IMR-90 (cell line): ENCODE results near the gene COPS9. TPM values are rescaled to one million over a fixed set of nuclear protein-coding genes. Genes with fewer than 3 reads are reported as not detected.

Experiments
- ATAC-seq: fragments of 200-7000 bp; cut with Tn5 transposase; 2 replicates; pipeline ENCODE4 v1.9.1; 2020; ENCODE audit warnings: low read depth, mild to moderate bottlenecking, moderate library complexity
- BruUV-seq: library from RNA; stranded (reverse); fragments of 400-500 nt; replicated peaks from 2 replicates; lab custom pipeline; 2021; lab: Mats Ljungman, UMichigan
- CTCF ChIA-PET: fragments of 300-600 bp; formaldehyde crosslinking; extraction: SDS; loops from one replicate; lab custom pipeline; 2021; ENCODE audit warnings: antibody characterized with exemption; lab: Yijun Ruan, JAX
- POLR2A ChIA-PET: fragments of 300-600 bp; sonication (Branson Sonifier 250); formaldehyde crosslinking; loops from one replicate; lab custom pipeline; 2022; ENCODE audit warnings: antibody characterized with exemption; ENCODE audit not compliant: unreplicated experiment; lab: Charles Lee
- DNase-seq: peaks from one replicate; pipeline ENCODE4 v3.0.0; 2013
- H2AFZ ChIP-seq: replicated peaks from 2 replicates; pipeline ENCODE3; 2013; ENCODE audit warnings: low read length, mild to moderate bottlenecking; ENCODE audit not compliant: poor library complexity
- H2AK5ac ChIP-seq: 2 replicates; pipeline ENCODE4 v1.6.1; 2013; ENCODE audit warnings: low read depth, low read length, inconsistent platforms
- H2AK9ac ChIP-seq: replicated peaks from 2 replicates; pipeline ENCODE3; 2013; ENCODE audit warnings: mild to moderate bottlenecking, low read depth, low read length, moderate library complexity; ENCODE audit not compliant: poor library complexity
- H2BK120ac ChIP-seq: 2 replicates; pipeline ENCODE4 v1.6.1; 2013; ENCODE audit warnings: low read depth, low read length, inconsistent platforms
- H2BK15ac ChIP-seq: 3 replicates; pipeline ENCODE4 v1.6.1; 2013; ENCODE audit warnings: low read depth, low read length, inconsistent platforms
- H2BK20ac ChIP-seq: 2 replicates; pipeline ENCODE4 v1.6.1; 2013; ENCODE audit warnings: low read depth, mild to moderate bottlenecking, inconsistent platforms, low read length, moderate library complexity
- H2BK5ac ChIP-seq: 2 replicates; pipeline ENCODE4 v1.6.1; 2013; ENCODE audit warnings: mild to moderate bottlenecking, low read depth, low read length, inconsistent platforms; ENCODE audit not compliant: poor library complexity, severe bottlenecking
- H3K14ac ChIP-seq: replicated peaks from 2 replicates; pipeline ENCODE4 v1.6.1; 2013; ENCODE audit warnings: low read depth, low read length, inconsistent platforms
- H3K18ac ChIP-seq: 2 replicates; pipeline ENCODE4 v1.6.1; 2013; ENCODE audit warnings: low read depth, low read length, control low read depth
- H3K23ac ChIP-seq: 2 replicates; pipeline ENCODE4 v1.6.1; 2013; ENCODE audit warnings: low read depth, low read length, inconsistent platforms
- H3K27ac ChIP-seq: 2 replicates; pipeline ENCODE4 v1.5.1; 2013; ENCODE audit warnings: mild to moderate bottlenecking, control low read depth, low read length; ENCODE audit not compliant: insufficient read depth
- H3K27me3 ChIP-seq: 2 replicates; pipeline ENCODE4 v1.6.1; 2013; ENCODE audit warnings: low read length; ENCODE audit not compliant: control insufficient read depth, insufficient read depth
- H3K36me3 ChIP-seq: 2 replicates; pipeline ENCODE4 v1.6.1; 2013; ENCODE audit warnings: low read length, mixed read lengths; ENCODE audit not compliant: control insufficient read depth, insufficient read depth
- H3K4ac ChIP-seq: 2 replicates; pipeline ENCODE4 v1.6.1; 2013; ENCODE audit warnings: low read depth, low read length, inconsistent platforms
- H3K4me1 ChIP-seq: 2 replicates; pipeline ENCODE4 v1.6.1; 2013; ENCODE audit warnings: low read length, mixed read lengths; ENCODE audit not compliant: control insufficient read depth, insufficient read depth
- H3K4me2 ChIP-seq: 2 replicates; pipeline ENCODE4 v1.6.1; 2013; ENCODE audit warnings: low read depth, mild to moderate bottlenecking, control low read depth, low read length, moderate library complexity
- H3K4me3 ChIP-seq: 2 replicates; pipeline ENCODE4 v1.5.1; 2013; ENCODE audit warnings: low read depth, mild to moderate bottlenecking, control low read depth, low read length, moderate library complexity; ENCODE audit not compliant: insufficient read depth
- H3K56ac ChIP-seq: 2 replicates; pipeline ENCODE4 v1.6.1; 2013; ENCODE audit warnings: low read length, inconsistent platforms; ENCODE audit not compliant: insufficient read depth; ENCODE audit errors: extremely low read depth
- H3K79me1 ChIP-seq, 2 experiments: 2 replicates each; pipeline ENCODE4 v1.6.1; 2013; ENCODE audit warnings: low read length in 2 of 2, inconsistent platforms in 1 of 2, low read depth in 1 of 2
- H3K9ac ChIP-seq: 2 replicates; pipeline ENCODE4 v1.6.1; 2013; ENCODE audit warnings: low read depth, low read length, control low read depth
- H3K9me1 ChIP-seq: 2 replicates; pipeline ENCODE4 v1.6.1; 2013; ENCODE audit warnings: low read length, inconsistent platforms; ENCODE audit not compliant: insufficient read depth
- H3K9me3 ChIP-seq: 2 replicates; pipeline ENCODE4 v1.6.1; 2013; ENCODE audit warnings: low read length; ENCODE audit not compliant: control insufficient read depth, insufficient read depth
- H4K20me1 ChIP-seq: 2 replicates; pipeline ENCODE4 v1.6.1; 2013; ENCODE audit warnings: low read length, inconsistent platforms; ENCODE audit not compliant: insufficient read depth
- H4K5ac ChIP-seq: 2 replicates; pipeline ENCODE4 v1.6.1; 2013; ENCODE audit warnings: mild to moderate bottlenecking, low read depth, low read length, control low read depth
- H4K8ac ChIP-seq, 2 experiments: 2 replicates each; pipeline ENCODE4 v1.6.1; 2013; ENCODE audit warnings: low read depth in 2 of 2, low read length in 2 of 2, control low read depth in 1 of 2, inconsistent platforms in 1 of 2
- H4K91ac ChIP-seq: 2 replicates; pipeline ENCODE4 v1.6.1; 2013; ENCODE audit warnings: low read depth, low read length, inconsistent platforms; ENCODE audit not compliant: insufficient read depth
- NFE2L2 ChIP-seq: fragments of 150-350 bp; IDR thresholded peaks from 2 replicates; pipeline ENCODE4 v1.6.1; 2016; ENCODE audit warnings: low read depth, mild to moderate bottlenecking, low read length
- RAD21 ChIP-seq: IDR thresholded peaks from 2 replicates; pipeline ENCODE4 v1.6.1; 2012; ENCODE audit warnings: low read length, improper control_type of control experiment
- SMC3 ChIP-seq: fragments of 150-350 bp; IDR thresholded peaks from 2 replicates; pipeline ENCODE4 v1.6.1; 2016; ENCODE audit warnings: low read depth, mild to moderate bottlenecking, antibody characterized with exemption, low read length, moderate library complexity
- WGBS, 2 experiments: methylation state at CpG; one replicate each; pipeline versions ENCODE4 v1.1.5 to v1.1.7; 2013; ENCODE audit warnings: missing lambda C conversion rate in 2 of 2; ENCODE audit not compliant: insufficient read length in 1 of 2; ENCODE audit errors: extremely low coverage in 2 of 2; 5-methylcytosine and 5-hydroxymethylcytosine counted together
- dilution Hi-C: fragments of 300-500 bp; cut with HindIII; formaldehyde crosslinking; loops from one replicate; pipeline ENCODE4 v1.14.3; 2018; ENCODE audit warnings: low sequenced_read_pairs; ENCODE audit not compliant: unreplicated experiment
- in situ Hi-C: fragments of 300-500 bp; cut with MboI; formaldehyde crosslinking; loops from 3 replicates; pipeline ENCODE4 v1.14.3; 2019; ENCODE audit warnings: low sequenced_read_pairs, inconsistent platforms, mixed read lengths
- intact Hi-C: fragments of 100-400 bp; cut with micrococcal nuclease; formaldehyde crosslinking; loops from 2 replicates; pipeline ENCODE4 v1.10.0; 2022
- polyA plus RNA-seq, 3 experiments: library from polyadenylated mRNA; depleted of rRNA; stranded (reverse); fragments of >200 nt; gene quantifications; 2 replicates each; pipeline ENCODE4 v1.2.3, GENCODE V29; 2012; ENCODE audit warnings: low replicate concordance in 1 of 3
- total RNA-seq: library from RNA; depleted of rRNA; stranded (reverse); fragments of >200 nt; gene quantifications from 2 replicates; pipeline ENCODE4 v1.2.3, GENCODE V29; 2012

The COPS9 gene
- total and polyA plus RNA-seq, 2 of the 4 experiments (the other 2 are of a cell fraction) = 85.9 to 309 TPM

DNA sequence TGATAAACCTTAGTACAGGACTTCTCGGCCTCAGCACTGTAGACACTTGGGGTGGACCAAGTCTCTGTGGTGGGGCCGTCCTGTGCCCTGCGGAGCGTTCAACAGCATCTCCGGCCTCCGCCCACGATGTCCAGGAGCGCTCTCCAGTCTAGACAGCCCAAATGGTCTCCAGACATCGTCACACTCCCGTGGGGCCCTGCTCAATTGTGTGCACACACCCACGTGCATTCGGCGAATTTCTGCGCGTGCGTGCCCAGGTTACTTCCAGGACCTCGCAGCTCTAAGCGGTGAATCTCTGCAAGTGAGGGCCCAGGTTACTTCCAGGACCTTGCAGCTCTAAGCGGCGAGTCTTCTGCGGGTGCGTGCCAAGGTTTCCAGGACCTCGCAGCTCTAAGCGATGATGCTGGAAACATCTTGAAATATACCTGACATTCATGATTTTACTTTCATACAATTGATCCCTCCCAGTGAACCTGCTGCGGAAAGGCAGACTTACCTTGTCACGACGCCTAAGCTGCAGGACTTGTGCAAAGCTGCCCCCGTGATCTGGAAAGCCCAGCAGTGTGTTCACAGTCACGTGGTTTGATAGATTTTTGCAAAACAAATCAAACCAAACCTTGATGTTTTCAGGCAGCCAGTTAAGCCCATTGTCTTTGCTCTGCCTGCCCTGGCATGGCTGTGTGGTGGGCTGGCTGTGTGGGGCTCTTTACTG lies 20.5 kb upstream of the COPS9 start:
- Histone ChIP-seq H3K9me1 (no peaks in the 10 kb centered on the region), H3K36me3 (no peaks in the 10 kb centered on the region), H3K79me1 (no peaks in the 10 kb centered on the region), H2AK5ac (no peak overlapping the region), H3K23ac (no peak overlapping the region), H3K27ac (no peak overlapping the region), H4K5ac (no peak overlapping the region), H3K9ac (no peak overlapping the region), H3K4ac (no peak overlapping the region), H4K8ac (no peak overlapping the region), H3K9me3 (0 out of 2 replicates have a peak, but pooled peaks cover 1% of the 10 kb centered on the region), H3K4me1 (no peaks in the 10 kb centered on the region), H3K14ac (no peak overlapping the region), H4K91ac (no peak overlapping the region), H2BK15ac (no peak overlapping the region), H2BK5ac (no peak overlapping the region), H4K20me1 (no peaks in the 10 kb centered on the region), H3K4me3 (no peak overlapping the region), H2BK20ac (no peak overlapping the region), H2AK9ac (no peak overlapping the region), H3K18ac (no peak overlapping the region), H2BK120ac (no peak overlapping the region), H3K27me3 (peaks cover 30% of the 10 kb centered on the region), H3K56ac (no peak overlapping the region), H2AFZ (no peak overlapping the region), H3K4me2 (no peak overlapping the region)
- ATAC-seq = no peak
- POLR2A ChIA-PET = no interaction called here
- intact Hi-C loops (no loop called here), dilution Hi-C loops (no loop called here), in situ Hi-C loops (no loop called here)
- CTCF ChIA-PET = no interaction called here
- 82% methylated on average over 27 of the region's 29 CpGs; no CpG with 5 or more reads in 1 of the 2 experiments for WGBS, 2 experiments
- TF ChIP-seq SMC3 (no peak), RAD21 (no peak), NFE2L2 (no peak)
- no peak for DNase-seq
- no TSS peak for BruUV-seq
